Endodermal cell (in vitro differentiated cells): ENCODE measurements around the gene SLC35F6. TPM values are rescaled to one million over a fixed set of nuclear protein-coding genes. Genes with fewer than 3 reads are reported as not detected.

Experiments
- DNase-seq: peaks from one replicate; pipeline ENCODE4 v3.0.0-alpha.2; 2017
- H3K27ac ChIP-seq: 2 replicates; pipeline ENCODE4 v1.5.1; 2013; ENCODE audit warnings: mild to moderate bottlenecking, low read depth, low read length, moderate library complexity
- H3K27me3 ChIP-seq: 2 replicates; pipeline ENCODE4 v1.6.1; 2013; ENCODE audit warnings: mild to moderate bottlenecking, low read length, moderate library complexity; ENCODE audit not compliant: insufficient read depth, control insufficient read depth, poor library complexity, severe bottlenecking
- H3K36me3 ChIP-seq: 2 replicates; pipeline ENCODE4 v1.7.0; 2013; ENCODE audit warnings: mild to moderate bottlenecking, low read length, moderate library complexity; ENCODE audit not compliant: control insufficient read depth, insufficient read depth
- H3K4me1 ChIP-seq: one replicate; pipeline ENCODE4 v1.7.0; 2013; ENCODE audit warnings: low read length; ENCODE audit not compliant: control insufficient read depth, insufficient read depth
- H3K4me3 ChIP-seq: 2 replicates; pipeline ENCODE4 v1.5.1; 2013; ENCODE audit warnings: mild to moderate bottlenecking, low read length, moderate library complexity
- H3K9ac ChIP-seq: 2 replicates; pipeline ENCODE4 v1.6.1; 2013; ENCODE audit warnings: mild to moderate bottlenecking, low read length, moderate library complexity; ENCODE audit not compliant: poor library complexity, severe bottlenecking; ENCODE audit errors: extremely low read depth
- H3K9me3 ChIP-seq: 2 replicates; pipeline ENCODE4 v1.6.1; 2013; ENCODE audit warnings: mild to moderate bottlenecking, low read length, moderate library complexity; ENCODE audit not compliant: control insufficient read depth
- H3K27ac Mint-ChIP-seq: 2 replicates; pipeline ENCODE4 v1.8.0; 2020; ENCODE audit warnings: mixed read lengths
- H3K27me3 Mint-ChIP-seq: 2 replicates; pipeline ENCODE4 v1.8.0; 2021; ENCODE audit warnings: mild to moderate bottlenecking, mixed read lengths; ENCODE audit not compliant: insufficient read depth
- H3K36me3 Mint-ChIP-seq: 2 replicates; pipeline ENCODE4 v1.8.0; 2020; ENCODE audit warnings: low read depth, mixed read lengths
- H3K4me1 Mint-ChIP-seq: 2 replicates; pipeline ENCODE4 v1.8.0; 2020; ENCODE audit warnings: mixed read lengths
- H3K4me3 Mint-ChIP-seq: 2 replicates; pipeline ENCODE4 v1.8.0; 2020; ENCODE audit warnings: mild to moderate bottlenecking, moderate library complexity, mixed read lengths
- H3K9me3 Mint-ChIP-seq: 2 replicates; pipeline ENCODE4 v1.8.0; 2020; ENCODE audit warnings: mild to moderate bottlenecking, mixed read lengths
- WGBS, 2 experiments: methylation state at CpG; one replicate each; pipeline versions ENCODE4 v1.1.5 to v1.1.7; 2013; ENCODE audit warnings: missing lambda C conversion rate in 2 of 2, mixed read lengths in 1 of 2; ENCODE audit not compliant: insufficient coverage in 1 of 2, insufficient read length in 1 of 2; 5-methylcytosine and 5-hydroxymethylcytosine counted together
- total RNA-seq, 2 donors: library from RNA; stranded (reverse); fragmentation: NEBNext Ultra II Directional in 1 of 2; extraction: Animal tissue kit (Norgen Biotek cat#: 25700) in 1 of 2; gene quantifications; 2 replicates in 1 of 2; 3 replicates in 1 of 2; pipeline ENCODE4 v1.2.1, GENCODE V29; 2021
- TF ChIP-seq, protein P1 (sequence below): fragments of 200-600 bp; sonication (generic); conservative IDR thresholded peaks from 2 replicates; pipeline ENCODE4 v1.5.0; 2021; ENCODE audit warnings: antibody characterized with exemption, mild to moderate bottlenecking

The SLC35F6 gene
- total RNA-seq, 2 donors from 2014 or later, result 23.3 to 24.8 TPM

DNA sequence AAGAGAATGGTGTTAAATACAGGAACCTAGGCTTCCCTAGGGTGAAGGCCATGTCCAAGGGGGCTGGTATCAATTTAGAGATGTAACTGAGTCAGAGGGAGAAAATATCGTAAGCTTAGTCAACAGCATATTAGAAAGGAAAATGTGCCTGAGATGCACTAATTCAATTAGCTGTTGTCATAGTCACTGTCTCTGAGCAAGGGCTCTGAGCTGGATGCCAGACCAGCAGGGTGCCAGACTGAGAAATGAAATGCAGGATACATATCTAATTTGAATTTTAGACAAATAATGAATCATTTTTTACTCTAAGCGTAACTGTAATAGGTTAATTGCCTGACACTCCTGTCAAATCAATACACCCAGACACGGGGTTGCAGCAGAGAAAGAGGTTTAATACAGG lies 11.4 kb upstream of the SLC35F6 start:
- H3K4me1 ChIP-seq, result peaks cover 16% of the 10 kb centered on the region
- Mint-ChIP-seq H3K9me3 (peaks cover 6% of the 10 kb centered on the region), H3K36me3 (peaks cover 5% of the 10 kb centered on the region), H3K4me3 (no peak overlapping the region), H3K4me1 (peaks cover 42% of the 10 kb centered on the region), H3K27me3 (peaks cover 7% of the 10 kb centered on the region), H3K27ac (no peak overlapping the region)
- no peaks in the 10 kb centered on the region for H3K27me3 ChIP-seq
- H3K27ac ChIP-seq, result no peak overlapping the region
- no peaks in the 10 kb centered on the region for H3K36me3 ChIP-seq
- no peak overlapping the region for H3K4me3 ChIP-seq
- H3K9me3 ChIP-seq, result peaks cover 11% of the 10 kb centered on the region
- no peak for DNase-seq
- WGBS, 2 experiments, result 82 to 83% methylated on average over 1 to 3 of the region's 3 CpGs
- TF ChIP-seq, protein P1, sequence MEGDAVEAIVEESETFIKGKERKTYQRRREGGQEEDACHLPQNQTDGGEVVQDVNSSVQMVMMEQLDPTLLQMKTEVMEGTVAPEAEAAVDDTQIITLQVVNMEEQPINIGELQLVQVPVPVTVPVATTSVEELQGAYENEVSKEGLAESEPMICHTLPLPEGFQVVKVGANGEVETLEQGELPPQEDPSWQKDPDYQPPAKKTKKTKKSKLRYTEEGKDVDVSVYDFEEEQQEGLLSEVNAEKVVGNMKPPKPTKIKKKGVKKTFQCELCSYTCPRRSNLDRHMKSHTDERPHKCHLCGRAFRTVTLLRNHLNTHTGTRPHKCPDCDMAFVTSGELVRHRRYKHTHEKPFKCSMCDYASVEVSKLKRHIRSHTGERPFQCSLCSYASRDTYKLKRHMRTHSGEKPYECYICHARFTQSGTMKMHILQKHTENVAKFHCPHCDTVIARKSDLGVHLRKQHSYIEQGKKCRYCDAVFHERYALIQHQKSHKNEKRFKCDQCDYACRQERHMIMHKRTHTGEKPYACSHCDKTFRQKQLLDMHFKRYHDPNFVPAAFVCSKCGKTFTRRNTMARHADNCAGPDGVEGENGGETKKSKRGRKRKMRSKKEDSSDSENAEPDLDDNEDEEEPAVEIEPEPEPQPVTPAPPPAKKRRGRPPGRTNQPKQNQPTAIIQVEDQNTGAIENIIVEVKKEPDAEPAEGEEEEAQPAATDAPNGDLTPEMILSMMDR, result no peak
- H3K9ac ChIP-seq, result no peak overlapping the region

DNA sequence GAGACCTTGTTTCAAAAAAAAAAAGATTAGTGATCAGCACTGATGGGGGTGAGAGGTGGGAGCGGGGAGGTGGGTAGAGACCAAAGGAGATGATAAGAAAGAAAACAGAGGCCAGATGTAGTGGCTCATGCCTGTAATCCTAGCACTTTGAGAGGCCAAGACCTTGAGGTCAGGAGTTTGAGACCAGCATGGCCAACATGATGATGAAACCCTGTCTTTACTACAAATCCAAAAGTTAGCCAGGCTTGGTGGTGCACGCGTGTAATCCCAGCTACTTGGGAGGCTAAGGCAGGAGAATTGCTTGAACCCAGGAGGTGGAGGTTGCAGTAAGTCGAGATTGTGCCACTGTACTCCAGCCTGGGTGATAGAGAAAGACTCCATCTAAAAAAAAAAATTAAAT lies 9.5 kb upstream of the SLC35F6 start:
- Histone ChIP-seq H3K27me3 (no peaks in the 10 kb centered on the region), H3K9me3 (peaks cover 11% of the 10 kb centered on the region), H3K4me1 (peaks cover 20% of the 10 kb centered on the region), H3K36me3 (no peaks in the 10 kb centered on the region), H3K9ac (no peak overlapping the region), H3K27ac (no peak overlapping the region), H3K4me3 (no peak overlapping the region)
- TF ChIP-seq, protein P1, result no peak
- Mint-ChIP-seq H3K4me3 (no peak overlapping the region), H3K27me3 (peaks cover 5% of the 10 kb centered on the region), H3K36me3 (peaks cover 5% of the 10 kb centered on the region), H3K4me1 (peaks cover 53% of the 10 kb centered on the region), H3K9me3 (peaks cover 6% of the 10 kb centered on the region), H3K27ac (no peak overlapping the region)
- no peak for DNase-seq
- 93 to 96% methylated on average over 3 to 4 of the region's 4 CpGs for WGBS, 2 experiments

DNA sequence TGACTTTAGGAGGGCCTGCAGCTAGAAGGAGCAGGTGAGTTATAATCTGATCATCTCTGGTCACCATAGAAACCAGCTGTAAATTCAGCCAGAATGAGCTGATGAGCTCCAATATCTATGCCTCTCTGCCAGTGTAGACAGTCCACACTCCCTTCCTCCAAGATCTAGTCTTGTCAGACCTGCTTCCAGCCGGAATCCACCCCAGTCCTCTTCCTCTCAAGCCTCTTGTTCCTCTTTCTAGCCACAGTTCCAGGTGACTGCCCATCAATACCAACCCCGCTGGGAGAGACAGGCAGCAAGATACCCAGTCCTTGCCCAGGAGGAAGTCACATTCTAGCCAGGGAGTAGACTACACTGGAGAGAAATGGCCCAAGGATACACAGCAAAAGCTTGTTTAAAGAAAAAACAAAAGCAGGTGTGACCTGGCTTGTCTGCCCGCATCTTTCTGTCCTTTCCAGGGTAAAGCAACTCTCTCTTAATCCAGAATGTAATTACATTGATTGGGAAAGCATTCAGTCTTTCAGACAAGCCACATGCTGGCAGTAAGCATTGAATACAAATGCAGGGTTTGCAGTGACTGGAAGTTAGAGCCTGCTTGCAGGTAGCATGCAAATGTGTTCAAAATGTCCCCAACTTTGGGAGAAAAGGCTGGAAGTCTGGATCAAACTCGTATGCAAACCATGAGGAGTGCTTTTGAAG lies 9.0 kb upstream of the SLC35F6 start:
- Histone ChIP-seq H3K4me3 (no peak overlapping the region), H3K9me3 (peaks cover 11% of the 10 kb centered on the region), H3K9ac (no peak overlapping the region), H3K27me3 (no peaks in the 10 kb centered on the region), H3K4me1 (peaks cover 20% of the 10 kb centered on the region), H3K36me3 (no peaks in the 10 kb centered on the region), H3K27ac (no peak overlapping the region)
- WGBS, 2 experiments, result 54 to 62% methylated on average over 3 to 4 of the region's 4 CpGs
- H3K36me3 Mint-ChIP-seq, result peaks cover 5% of the 10 kb centered on the region
- peaks cover 5% of the 10 kb centered on the region for H3K27me3 Mint-ChIP-seq
- H3K27ac Mint-ChIP-seq, result peak overlapping the region; percentile 83
- peaks cover 6% of the 10 kb centered on the region for H3K9me3 Mint-ChIP-seq
- H3K4me1 Mint-ChIP-seq, result peaks cover 51% of the 10 kb centered on the region
- TF ChIP-seq, protein P1, result no peak
- H3K4me3 Mint-ChIP-seq, result no peak overlapping the region
- DNase-seq, result no peak
